IMR-90 (cell line): ENCODE results near the gene MIOX. TPM values are rescaled to one million over a fixed set of nuclear protein-coding genes. Genes with fewer than 3 reads are reported as not detected.
A peak's percentile ranks its signal among the peaks of the same experiment; 100 is the strongest.

Experiments
- ATAC-seq: fragments of 200-7000 bp; cut with Tn5 transposase; 2 replicates; pipeline ENCODE4 v1.9.1; 2020; ENCODE audit warnings: low read depth, mild to moderate bottlenecking, moderate library complexity
- BruUV-seq: library from RNA; stranded (reverse); fragments of 400-500 nt; replicated peaks from 2 replicates; lab custom pipeline; 2021; lab: Mats Ljungman, UMichigan
- CTCF ChIA-PET: fragments of 300-600 bp; formaldehyde crosslinking; extraction: SDS; loops from one replicate; lab custom pipeline; 2021; ENCODE audit warnings: antibody characterized with exemption; lab: Yijun Ruan, JAX
- POLR2A ChIA-PET: fragments of 300-600 bp; sonication (Branson Sonifier 250); formaldehyde crosslinking; loops from one replicate; lab custom pipeline; 2022; ENCODE audit warnings: antibody characterized with exemption; ENCODE audit not compliant: unreplicated experiment; lab: Charles Lee
- DNase-seq: peaks from one replicate; pipeline ENCODE4 v3.0.0; 2013
- H2AFZ ChIP-seq: replicated peaks from 2 replicates; pipeline ENCODE3; 2013; ENCODE audit warnings: low read length, mild to moderate bottlenecking; ENCODE audit not compliant: poor library complexity
- H2AK5ac ChIP-seq: 2 replicates; pipeline ENCODE4 v1.6.1; 2013; ENCODE audit warnings: low read depth, low read length, inconsistent platforms
- H2AK9ac ChIP-seq: replicated peaks from 2 replicates; pipeline ENCODE3; 2013; ENCODE audit warnings: mild to moderate bottlenecking, low read depth, low read length, moderate library complexity; ENCODE audit not compliant: poor library complexity
- H2BK120ac ChIP-seq: 2 replicates; pipeline ENCODE4 v1.6.1; 2013; ENCODE audit warnings: low read depth, low read length, inconsistent platforms
- H2BK15ac ChIP-seq: 3 replicates; pipeline ENCODE4 v1.6.1; 2013; ENCODE audit warnings: low read depth, low read length, inconsistent platforms
- H2BK20ac ChIP-seq: 2 replicates; pipeline ENCODE4 v1.6.1; 2013; ENCODE audit warnings: low read depth, mild to moderate bottlenecking, inconsistent platforms, low read length, moderate library complexity
- H2BK5ac ChIP-seq: 2 replicates; pipeline ENCODE4 v1.6.1; 2013; ENCODE audit warnings: mild to moderate bottlenecking, low read depth, low read length, inconsistent platforms; ENCODE audit not compliant: poor library complexity, severe bottlenecking
- H3K14ac ChIP-seq: replicated peaks from 2 replicates; pipeline ENCODE4 v1.6.1; 2013; ENCODE audit warnings: low read depth, low read length, inconsistent platforms
- H3K18ac ChIP-seq: 2 replicates; pipeline ENCODE4 v1.6.1; 2013; ENCODE audit warnings: low read depth, low read length, control low read depth
- H3K23ac ChIP-seq: 2 replicates; pipeline ENCODE4 v1.6.1; 2013; ENCODE audit warnings: low read depth, low read length, inconsistent platforms
- H3K27ac ChIP-seq: 2 replicates; pipeline ENCODE4 v1.5.1; 2013; ENCODE audit warnings: mild to moderate bottlenecking, control low read depth, low read length; ENCODE audit not compliant: insufficient read depth
- H3K27me3 ChIP-seq: 2 replicates; pipeline ENCODE4 v1.6.1; 2013; ENCODE audit warnings: low read length; ENCODE audit not compliant: control insufficient read depth, insufficient read depth
- H3K36me3 ChIP-seq: 2 replicates; pipeline ENCODE4 v1.6.1; 2013; ENCODE audit warnings: low read length, mixed read lengths; ENCODE audit not compliant: control insufficient read depth, insufficient read depth
- H3K4ac ChIP-seq: 2 replicates; pipeline ENCODE4 v1.6.1; 2013; ENCODE audit warnings: low read depth, low read length, inconsistent platforms
- H3K4me1 ChIP-seq: 2 replicates; pipeline ENCODE4 v1.6.1; 2013; ENCODE audit warnings: low read length, mixed read lengths; ENCODE audit not compliant: control insufficient read depth, insufficient read depth
- H3K4me2 ChIP-seq: 2 replicates; pipeline ENCODE4 v1.6.1; 2013; ENCODE audit warnings: low read depth, mild to moderate bottlenecking, control low read depth, low read length, moderate library complexity
- H3K4me3 ChIP-seq: 2 replicates; pipeline ENCODE4 v1.5.1; 2013; ENCODE audit warnings: low read depth, mild to moderate bottlenecking, control low read depth, low read length, moderate library complexity; ENCODE audit not compliant: insufficient read depth
- H3K56ac ChIP-seq: 2 replicates; pipeline ENCODE4 v1.6.1; 2013; ENCODE audit warnings: low read length, inconsistent platforms; ENCODE audit not compliant: insufficient read depth; ENCODE audit errors: extremely low read depth
- H3K79me1 ChIP-seq, 2 experiments: 2 replicates each; pipeline ENCODE4 v1.6.1; 2013; ENCODE audit warnings: low read length in 2 of 2, inconsistent platforms in 1 of 2, low read depth in 1 of 2
- H3K9ac ChIP-seq: 2 replicates; pipeline ENCODE4 v1.6.1; 2013; ENCODE audit warnings: low read depth, low read length, control low read depth
- H3K9me1 ChIP-seq: 2 replicates; pipeline ENCODE4 v1.6.1; 2013; ENCODE audit warnings: low read length, inconsistent platforms; ENCODE audit not compliant: insufficient read depth
- H3K9me3 ChIP-seq: 2 replicates; pipeline ENCODE4 v1.6.1; 2013; ENCODE audit warnings: low read length; ENCODE audit not compliant: control insufficient read depth, insufficient read depth
- H4K20me1 ChIP-seq: 2 replicates; pipeline ENCODE4 v1.6.1; 2013; ENCODE audit warnings: low read length, inconsistent platforms; ENCODE audit not compliant: insufficient read depth
- H4K5ac ChIP-seq: 2 replicates; pipeline ENCODE4 v1.6.1; 2013; ENCODE audit warnings: mild to moderate bottlenecking, low read depth, low read length, control low read depth
- H4K8ac ChIP-seq, 2 experiments: 2 replicates each; pipeline ENCODE4 v1.6.1; 2013; ENCODE audit warnings: low read depth in 2 of 2, low read length in 2 of 2, control low read depth in 1 of 2, inconsistent platforms in 1 of 2
- H4K91ac ChIP-seq: 2 replicates; pipeline ENCODE4 v1.6.1; 2013; ENCODE audit warnings: low read depth, low read length, inconsistent platforms; ENCODE audit not compliant: insufficient read depth
- BHLHE40 ChIP-seq: fragments of 150-350 bp; IDR thresholded peaks from 2 replicates; pipeline ENCODE4 v1.6.1; 2016; ENCODE audit warnings: mild to moderate bottlenecking, low read depth, low read length
- CEBPB ChIP-seq: IDR thresholded peaks from 2 replicates; pipeline ENCODE4 v1.6.1; 2012; ENCODE audit warnings: low read depth, low read length, improper control_type of control experiment
- FOS ChIP-seq: fragments of 150-350 bp; IDR thresholded peaks from 2 replicates; pipeline ENCODE4 v1.6.1; 2016; ENCODE audit warnings: low read depth, low read length
- MAFK ChIP-seq: IDR thresholded peaks from 2 replicates; pipeline ENCODE4 v1.6.1; 2012; ENCODE audit warnings: low read depth, low read length, improper control_type of control experiment
- MAZ ChIP-seq: IDR thresholded peaks from 2 replicates; pipeline ENCODE4 v1.6.1; 2012; ENCODE audit warnings: low read depth, mild to moderate bottlenecking, low read length, improper control_type of control experiment, moderate library complexity, borderline replicate concordance
- RAD21 ChIP-seq: IDR thresholded peaks from 2 replicates; pipeline ENCODE4 v1.6.1; 2012; ENCODE audit warnings: low read length, improper control_type of control experiment
- RCOR1 ChIP-seq: IDR thresholded peaks from 2 replicates; pipeline ENCODE4 v1.6.1; 2012; ENCODE audit warnings: mild to moderate bottlenecking, low read length, improper control_type of control experiment; ENCODE audit not compliant: insufficient replicate concordance
- RFX5 ChIP-seq: IDR thresholded peaks from 2 replicates; pipeline ENCODE4 v1.8.0; 2012; ENCODE audit warnings: low read depth, mild to moderate bottlenecking, low read length, moderate library complexity
- SMC3 ChIP-seq: fragments of 150-350 bp; IDR thresholded peaks from 2 replicates; pipeline ENCODE4 v1.6.1; 2016; ENCODE audit warnings: low read depth, mild to moderate bottlenecking, antibody characterized with exemption, low read length, moderate library complexity
- WGBS, 2 experiments: methylation state at CpG; one replicate each; pipeline versions ENCODE4 v1.1.5 to v1.1.7; 2013; ENCODE audit warnings: missing lambda C conversion rate in 2 of 2; ENCODE audit not compliant: insufficient read length in 1 of 2; ENCODE audit errors: extremely low coverage in 2 of 2; 5-methylcytosine and 5-hydroxymethylcytosine counted together
- dilution Hi-C: fragments of 300-500 bp; cut with HindIII; formaldehyde crosslinking; loops from one replicate; pipeline ENCODE4 v1.14.3; 2018; ENCODE audit warnings: low sequenced_read_pairs; ENCODE audit not compliant: unreplicated experiment
- in situ Hi-C: fragments of 300-500 bp; cut with MboI; formaldehyde crosslinking; loops from 3 replicates; pipeline ENCODE4 v1.14.3; 2019; ENCODE audit warnings: low sequenced_read_pairs, inconsistent platforms, mixed read lengths
- intact Hi-C: fragments of 100-400 bp; cut with micrococcal nuclease; formaldehyde crosslinking; loops from 2 replicates; pipeline ENCODE4 v1.10.0; 2022
- polyA plus RNA-seq, 3 experiments: library from polyadenylated mRNA; depleted of rRNA; stranded (reverse); fragments of >200 nt; gene quantifications; 2 replicates each; pipeline ENCODE4 v1.2.3, GENCODE V29; 2012; ENCODE audit warnings: low replicate concordance in 1 of 3
- total RNA-seq: library from RNA; depleted of rRNA; stranded (reverse); fragments of >200 nt; gene quantifications from 2 replicates; pipeline ENCODE4 v1.2.3, GENCODE V29; 2012

MIOX gene
- total and polyA plus RNA-seq, 2 of the 4 experiments (the other 2 are of a cell fraction), result not detected

DNA sequence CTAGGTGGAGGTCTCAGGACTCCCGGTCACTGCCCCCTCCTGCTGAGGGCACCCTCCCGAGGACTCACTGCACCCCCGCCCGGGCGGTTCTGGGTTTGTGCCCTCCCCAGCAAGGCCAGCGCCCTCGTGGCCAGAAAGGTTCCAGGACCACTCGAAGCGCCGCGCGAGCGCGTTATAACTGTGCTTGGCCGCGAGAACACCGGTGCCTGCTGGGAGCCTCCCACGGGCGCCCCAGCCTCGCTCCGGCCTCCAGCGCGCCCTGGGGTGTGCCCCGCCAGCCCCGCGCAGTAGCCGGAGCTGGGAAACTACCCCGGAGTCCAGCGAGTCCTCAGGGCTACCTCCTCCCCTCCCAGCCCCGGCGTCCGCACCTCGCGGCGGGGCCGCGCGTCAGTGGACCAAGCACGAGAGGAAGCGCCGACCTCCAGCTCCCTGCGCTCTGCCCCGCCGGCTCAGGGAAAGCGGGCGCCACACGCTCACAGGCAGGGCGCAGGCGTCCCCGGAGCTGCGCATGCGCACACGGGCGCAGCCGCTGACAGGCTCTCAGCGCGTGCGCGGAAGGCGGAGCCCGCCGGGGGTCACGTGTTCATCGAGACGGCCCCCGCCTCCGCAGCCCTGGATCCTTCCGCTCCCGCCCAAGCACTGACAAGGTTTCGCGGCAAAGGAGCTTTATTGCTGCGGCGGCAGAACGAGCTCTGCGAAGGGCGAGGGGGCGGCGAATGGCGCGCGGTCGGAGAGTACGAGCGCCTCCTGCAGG lies 38.6 kb downstream of the MIOX start, which contains the start of gene SCO2 (continued):
- TF ChIP-seq RCOR1 (no peak), CEBPB (no peak), BHLHE40 (peak; percentile 63; the same call in 1 of the 2 replicates), FOS (no peak)

DNA sequence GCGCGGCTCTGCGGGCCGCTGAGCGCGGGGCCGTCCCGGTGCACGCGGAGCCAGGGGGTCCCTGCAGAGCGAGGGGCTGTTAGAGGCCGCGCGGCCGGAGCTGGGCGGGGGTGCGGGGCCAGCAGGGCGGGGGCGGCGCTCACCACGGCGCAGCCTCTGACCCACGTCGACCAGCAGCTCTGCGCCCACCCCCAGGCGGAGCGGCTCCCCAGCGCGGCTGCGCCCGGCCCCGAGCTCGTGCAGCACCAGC lies 39.1 kb downstream of the MIOX start:
- Histone ChIP-seq H3K79me1 (peaks cover 11 to 46% of the 10 kb centered on the region in 2 experiments), H3K4me1 (peaks cover 13% of the 10 kb centered on the region), H2BK15ac (no peak overlapping the region), H2AK9ac (peak overlapping the region; percentile 99), H3K4ac (peak overlapping the region; percentile 94), H3K9ac (peak overlapping the region; percentile 89), H3K27ac (peak overlapping the region; percentile 96), H3K9me3 (no peaks in the 10 kb centered on the region), H3K4me3 (peak overlapping the region; percentile 84), H3K56ac (no peak overlapping the region), H4K20me1 (peaks cover 19% of the 10 kb centered on the region), H4K5ac (peak overlapping the region; percentile 66; the same call in 1 of the 2 replicates), H4K8ac (peak overlapping the region; percentile 82 to 91; a peak in 2 of 4 replicates), H3K27me3 (no peaks in the 10 kb centered on the region), H2BK20ac (no peak overlapping the region), H2AK5ac (0 out of 2 replicates have a peak overlapping the region, but pooled peaks have one; percentile 35), H2BK5ac (peak overlapping the region; percentile 85), H3K18ac (no peak overlapping the region), H3K23ac (no peak overlapping the region), H2BK120ac (no peak overlapping the region), H2AFZ (peak overlapping the region; percentile 96), H3K9me1 (peaks cover 12% of the 10 kb centered on the region), H3K36me3 (peaks cover 24% of the 10 kb centered on the region), H4K91ac (peak overlapping the region; percentile 56; the same call in 1 of the 2 replicates), H3K14ac (0 out of 2 replicates have a peak overlapping the region, but pooled peaks have one; percentile 92), H3K4me2 (peak overlapping the region; percentile 77)
- WGBS, 2 experiments, result 0% methylated on average over 10 of the region's 33 CpGs; no CpG with 5 or more reads in 1 of the 2 experiments
- POLR2A ChIA-PET, result interaction anchor here (0.6 to 0.7 kb wide), 3 partner anchors 18 to 53 kb away, joined by 3 to 4 read pairs (median 3); partner anchors contain the start of genes LMF2, NCAPH2 and SYCE3
- BruUV-seq, result no TSS peak
- in situ Hi-C loops, result loop anchor here (5.0 kb wide), 1 partner anchor 52 kb away; the partner anchor contains the start of gene CPT1B
- no peak for DNase-seq
- intact Hi-C loops, result loop anchor here (5.0 kb wide), 1 partner anchor 57 kb away; the partner anchor contains the start of gene CHKB
- TF ChIP-seq RAD21, result no peak
- no peak for TF ChIP-seq SMC3
- no peak for TF ChIP-seq RCOR1
- no peak for TF ChIP-seq RFX5
- no peak for TF ChIP-seq MAFK
- TF ChIP-seq MAZ, result no peak
- ATAC-seq, result no peak
- dilution Hi-C loops, result no loop called here
- CTCF ChIA-PET, result interaction anchor here (0.5 to 1.6 kb wide), 11 partner anchors 16 to 231 kb away, joined by 3 to 8 read pairs (median 4); partner anchors contain the start of genes CHKB, LMF2, NCAPH2 and SYCE3
